Aorta (tissue), 5 donors: ENCODE measurements around the gene CHEK2. TPM values are rescaled to one million over a fixed set of nuclear protein-coding genes. Genes with fewer than 3 reads are reported as not detected.

ENCODE experiments used
- ATAC-seq: fragments of 200-7000 bp; cut with Tn5 transposase; one replicate; pipeline ENCODE4 v1.9.1; 2022; ENCODE audit warnings: moderate library complexity; ENCODE audit not compliant: low FRiP score
- DNase-seq, 2 donors: peaks; one replicate each; pipeline ENCODE4 v3.0.0-alpha.2; 2020
- H3K27ac ChIP-seq, 2 donors: one replicate each; pipeline ENCODE4 v1.5.1; 2013; ENCODE audit warnings: low read length in 2 of 2, mild to moderate bottlenecking in 2 of 2, moderate library complexity in 2 of 2, control low read depth in 1 of 2, inconsistent platforms in 1 of 2, low read depth in 1 of 2
- H3K27me3 ChIP-seq, 2 donors: one replicate each; pipeline ENCODE4 v1.6.1; 2013; ENCODE audit warnings: control low read depth in 1 of 2, low read length in 1 of 2, mild to moderate bottlenecking in 1 of 2, moderate library complexity in 1 of 2; ENCODE audit not compliant: insufficient read depth in 2 of 2, control insufficient read depth in 1 of 2
- H3K36me3 ChIP-seq, 2 donors: one replicate each; pipeline ENCODE4 v1.6.1; 2013; ENCODE audit warnings: control low read depth in 1 of 2, low read length in 1 of 2, mild to moderate bottlenecking in 1 of 2; ENCODE audit not compliant: insufficient read depth in 2 of 2, control insufficient read depth in 1 of 2
- H3K4me1 ChIP-seq, 2 donors: one replicate each; pipeline ENCODE4 v1.6.1; 2013; ENCODE audit warnings: low read length in 2 of 2, control low read depth in 1 of 2, mild to moderate bottlenecking in 1 of 2, moderate library complexity in 1 of 2; ENCODE audit not compliant: insufficient read depth in 2 of 2, control insufficient read depth in 1 of 2
- H3K4me3 ChIP-seq, 2 donors: one replicate each; pipeline ENCODE4 v1.5.1; 2013; ENCODE audit warnings: low read length in 2 of 2, control low read depth in 1 of 2, mild to moderate bottlenecking in 1 of 2
- H3K9me3 ChIP-seq: one replicate; pipeline ENCODE4 v1.6.1; 2013; ENCODE audit warnings: mild to moderate bottlenecking, low read length; ENCODE audit not compliant: control insufficient read depth
- WGBS, 2 donors: extraction: QIAGEN DNeasy Blood & Tissue Kit; methylation state at CpG; one replicate each; pipeline ENCODE4 v1.1.7; 2013; 5-methylcytosine and 5-hydroxymethylcytosine counted together
- intact Hi-C, 2 donors: fragments of 100-400 bp; cut with DNase I; formaldehyde crosslinking; loops; one replicate each; pipeline versions ENCODE4 v1.14.2 to v1.15.0; 2022
- polyA plus RNA-seq, 2 donors: library from polyadenylated mRNA; stranded (reverse); fragments of 200-250 nt; gene quantifications; one replicate each; pipeline ENCODE4 v1.2.3, GENCODE V29; 2013
- total RNA-seq, 2 donors: library from RNA; stranded (reverse); fragmentation: NEBNext Ultra II Directional; extraction: Animal tissue kit (Norgen Biotek cat#: 25700); gene quantifications; one replicate each; pipeline ENCODE4 v1.2.1, GENCODE V29; 2021
- donor health status: healthy with polysubstance abuse.
- donor health status: Bipolar disorder and iron deficiency.
- donor health status: DM: no; HTN: no; CAD: no.
- donor health status: DM: no; HTN: no; CAD: no.
- donor health status: DM: yes; HTN: yes; CAD: no.

CHEK2 gene
- total and polyA plus RNA-seq, 4 donors = 5.3 to 15.3 (median 6.3) TPM

DNA sequence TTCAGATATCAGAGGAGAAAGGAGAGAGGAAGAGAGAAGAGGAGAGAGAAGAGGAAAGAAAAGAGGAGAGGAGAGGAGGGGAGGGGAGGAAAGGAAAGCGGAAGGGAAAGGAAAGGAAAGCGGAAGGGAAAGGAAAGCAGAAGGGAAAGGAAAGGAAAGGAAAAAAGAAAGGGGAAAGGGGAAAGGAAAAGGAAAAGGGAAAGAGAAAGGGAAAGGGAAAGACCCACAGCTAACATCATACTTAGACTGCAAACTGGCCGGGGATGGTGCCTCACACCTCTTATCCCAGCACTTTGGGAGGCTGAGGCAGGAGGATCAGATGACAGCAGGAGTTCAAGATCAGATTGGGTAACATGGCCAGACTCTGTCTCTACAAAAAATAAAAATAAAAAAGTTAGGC lies 11.4 kb downstream of the CHEK2 start:
- no peaks in the 10 kb centered on the region for H3K4me1 ChIP-seq
- no peaks in the 10 kb centered on the region for H3K27me3 ChIP-seq
- DNase-seq = no peak
- no peaks in the 10 kb centered on the region for H3K9me3 ChIP-seq
- intact Hi-C loops = no loop called here
- no peaks in the 10 kb centered on the region for H3K36me3 ChIP-seq
- no peak overlapping the region for H3K4me3 ChIP-seq
- WGBS, 2 donors = 84 to 90% methylated on average over 3 of the region's 3 CpGs
- H3K27ac ChIP-seq = no peak overlapping the region
- ATAC-seq = no peak

DNA sequence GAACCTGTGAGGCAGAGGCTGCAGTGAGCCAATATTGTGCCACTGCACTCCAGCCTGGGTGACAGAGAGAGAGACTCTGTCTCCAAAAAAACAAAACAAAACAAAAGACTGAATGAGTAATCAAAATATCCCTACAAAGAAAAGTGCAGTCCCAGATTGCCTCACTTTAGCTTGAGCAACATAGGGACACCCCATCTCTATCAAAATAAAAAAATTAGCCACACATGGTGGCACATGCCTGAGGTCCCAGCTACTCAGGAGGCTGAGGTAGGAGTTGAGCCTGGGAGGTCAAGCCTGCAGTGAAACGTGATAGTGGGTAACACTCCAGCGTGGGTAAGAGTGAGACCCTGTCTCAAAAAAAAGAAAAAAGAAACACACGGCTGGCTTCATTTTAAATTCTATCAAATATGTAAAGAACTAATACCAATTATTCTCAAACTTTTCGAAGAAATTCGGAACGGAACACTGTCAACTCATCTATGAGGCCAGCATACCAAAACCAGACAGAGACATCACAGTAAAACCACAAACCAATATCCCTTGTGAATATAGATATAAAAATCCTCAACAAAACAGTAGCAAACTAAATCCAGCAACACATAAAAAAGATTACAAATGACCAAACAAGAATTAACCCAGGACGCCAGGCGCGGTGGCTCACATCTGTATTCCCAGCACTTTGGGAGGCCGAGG lies 12.9 kb downstream of the CHEK2 start:
- ATAC-seq = no peak
- Histone ChIP-seq H3K4me3 (no peak overlapping the region), H3K27ac (no peak overlapping the region), H3K4me1 (no peaks in the 10 kb centered on the region), H3K27me3 (no peaks in the 10 kb centered on the region), H3K36me3 (no peaks in the 10 kb centered on the region), H3K9me3 (no peaks in the 10 kb centered on the region)
- intact Hi-C loops = no loop called here
- no peak for DNase-seq
- 94 to 95% methylated on average over 10 of the region's 10 CpGs for WGBS, 2 donors

- no peak overlapping the region for H3K27ac ChIP-seq
- no peak overlapping the region for H3K4me3 ChIP-seq
- intact Hi-C loops = no loop called here
- H3K9me3 ChIP-seq = no peaks in the 10 kb centered on the region
- H3K4me1 ChIP-seq = no peaks in the 10 kb centered on the region
- no peaks in the 10 kb centered on the region for H3K27me3 ChIP-seq
- H3K36me3 ChIP-seq = no peaks in the 10 kb centered on the region
- DNase-seq (no peak), ATAC-seq (no peak)
- WGBS, 2 donors = 96 to 100% methylated on average over 1 of the region's 1 CpG
Measured at GRCh38 chr22:28728002-28728401, 13.6 kb downstream of the CHEK2 start.

GRCh38 chr22:28718044-28718443 lies 23.6 kb downstream of the CHEK2 start:
- DNase-seq (no peak), ATAC-seq (no peak)
- H3K4me3 ChIP-seq = no peak overlapping the region
- no peaks in the 10 kb centered on the region for H3K27me3 ChIP-seq
- intact Hi-C loops = no loop called here
- H3K27ac ChIP-seq = no peak overlapping the region
- no peaks in the 10 kb centered on the region for H3K4me1 ChIP-seq
- no peaks in the 10 kb centered on the region for H3K36me3 ChIP-seq
- H3K9me3 ChIP-seq = no peaks in the 10 kb centered on the region
- WGBS, 2 donors = 95% methylated on average over 3 of the region's 3 CpGs

GRCh38 chr22:28716686-28717085 lies 24.9 kb downstream of the CHEK2 start:
- WGBS, 2 donors = 97% methylated on average over 3 of the region's 3 CpGs
- DNase-seq = no peak
- no peaks in the 10 kb centered on the region for H3K9me3 ChIP-seq
- no peaks in the 10 kb centered on the region for H3K27me3 ChIP-seq
- peaks cover 2 to 4% of the 10 kb centered on the region in 2 donors for H3K4me1 ChIP-seq
- intact Hi-C loops = no loop called here
- H3K36me3 ChIP-seq = no peaks in the 10 kb centered on the region
- H3K27ac ChIP-seq = no peak overlapping the region
- no peak for ATAC-seq
- no peak overlapping the region for H3K4me3 ChIP-seq

DNA sequence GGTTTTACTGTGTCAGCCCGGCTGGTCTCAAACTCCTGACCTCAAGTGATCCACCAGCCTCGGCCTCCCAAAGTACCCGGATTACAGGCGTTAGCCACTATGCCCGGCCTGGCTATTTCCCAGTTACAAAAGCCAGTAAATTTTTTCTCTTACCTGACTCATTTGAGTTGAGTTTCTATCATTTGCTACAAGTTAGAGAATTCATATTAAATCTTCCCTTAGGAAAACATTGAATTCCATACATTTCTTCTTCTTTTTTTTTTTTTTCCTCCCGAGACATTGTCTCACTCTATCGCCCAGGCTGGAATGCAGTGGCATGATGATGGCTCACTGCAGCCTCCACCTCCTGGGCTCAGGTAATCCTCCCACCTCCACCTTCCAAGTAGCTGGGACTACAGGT lies 26.0 kb downstream of the CHEK2 start:
- 94 to 95% methylated on average over 7 of the region's 7 CpGs for WGBS, 2 donors
- DNase-seq (no peak), ATAC-seq (no peak)
- Histone ChIP-seq H3K36me3 (no peaks in the 10 kb centered on the region), H3K4me3 (no peak overlapping the region), H3K9me3 (no peaks in the 10 kb centered on the region), H3K27me3 (no peaks in the 10 kb centered on the region), H3K27ac (no peak overlapping the region), H3K4me1 (peaks cover 2 to 4% of the 10 kb centered on the region in 2 donors)
- intact Hi-C loops = no loop called here

DNA sequence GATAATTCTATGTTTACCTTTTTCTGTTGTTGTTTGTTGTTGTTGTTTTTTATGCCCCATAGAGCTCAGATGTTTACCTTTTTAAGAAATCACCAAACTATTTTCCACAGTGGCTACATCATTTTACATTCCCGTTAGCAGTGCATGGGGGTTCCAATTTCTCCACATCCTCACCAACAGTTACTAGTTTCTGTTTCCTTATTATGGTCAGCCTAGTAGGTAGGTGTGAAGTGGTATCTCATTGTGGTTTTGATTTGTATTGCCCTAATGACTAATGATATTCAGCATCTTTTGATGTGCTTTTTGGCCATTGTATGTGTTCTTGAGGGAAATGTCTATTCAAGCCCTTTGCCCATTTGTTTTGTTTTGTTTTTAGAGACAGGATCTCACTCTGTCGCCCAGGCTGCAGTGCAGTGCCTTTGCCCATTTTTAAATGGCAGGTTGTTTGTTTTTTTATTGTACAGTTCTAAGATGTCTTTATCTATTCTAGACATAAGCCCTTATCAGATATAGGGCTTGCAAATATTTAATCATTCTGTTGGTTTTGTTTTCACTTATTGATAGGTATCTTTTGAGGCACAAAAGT lies 27.5 kb downstream of the CHEK2 start:
- no peak for DNase-seq
- no peak for ATAC-seq
- Histone ChIP-seq H3K9me3 (no peaks in the 10 kb centered on the region), H3K4me3 (no peak overlapping the region), H3K4me1 (peaks cover 2 to 4% of the 10 kb centered on the region in 2 donors), H3K27ac (no peak overlapping the region), H3K36me3 (no peaks in the 10 kb centered on the region), H3K27me3 (no peaks in the 10 kb centered on the region)
- intact Hi-C loops = no loop called here
- WGBS, 2 donors = 92 to 93% methylated on average over 2 of the region's 2 CpGs

GRCh38 chr22:28711820-28712777 lies 29.5 kb downstream of the CHEK2 start:
- Histone ChIP-seq H3K9me3 (no peaks in the 10 kb centered on the region), H3K4me3 (no peak overlapping the region), H3K27me3 (no peaks in the 10 kb centered on the region), H3K36me3 (no peaks in the 10 kb centered on the region), H3K27ac (peak overlapping the region in 1 of 2 donors; percentile 43), H3K4me1 (peaks cover 2 to 4% of the 10 kb centered on the region in 2 donors)
- WGBS, 2 donors = 25 to 29% methylated on average over 6 of the region's 6 CpGs
- DNase-seq (no peak), ATAC-seq (peak; percentile 90)
- intact Hi-C loops = no loop called here
